Stimulated activated CD8-positive, alpha-beta memory T cell treated with anti-CD3 and anti-CD28 coated beads, Interleukin-12 subunit alpha, Interleukin-12 subunit beta, amount 100 ng/mL, for 24 hours (primary cell): ENCODE measurements around the gene HPCA.

Experiments
- DNase-seq: peaks from one replicate; pipeline ENCODE4 v3.0.0-alpha.2; 2020; ENCODE audit errors: extremely low read depth

Gene HPCA

GRCh38 chr1:32886004-32886827 lies at the start of gene HPCA:
Gene HPCA, plus strand, starts transcription at chr1:32886491. Its CDS starts 2,408 bp downstream, at chr1:32888899.
- no peak for DNase-seq

GRCh38 chr1:32848354-32849063 lies 37.8 kb upstream of the HPCA start:
- no peak for DNase-seq

GRCh38 chr1:32855861-32856617 lies 30.3 kb upstream of the HPCA start:
- DNase-seq = no peak

GRCh38 chr1:32858136-32858535 lies 28.2 kb upstream of the HPCA start:
- DNase-seq = no peak

GRCh38 chr1:32858791-32859190 lies 27.5 kb upstream of the HPCA start:
- no peak for DNase-seq

GRCh38 chr1:32859915-32860314 lies 26.4 kb upstream of the HPCA start:
- no peak for DNase-seq

- no peak for DNase-seq
Observed at GRCh38 chr1:32860566-32860965, 25.7 kb upstream of the HPCA start.

GRCh38 chr1:32861904-32862695 lies 24.2 kb upstream of the HPCA start:
- no peak for DNase-seq

- no peak for DNase-seq
Observed at GRCh38 chr1:32863218-32863880, 22.9 kb upstream of the HPCA start.

- DNase-seq = no peak
Observed at GRCh38 chr1:32863881-32864245, 22.4 kb upstream of the HPCA start.

- no peak for DNase-seq
Observed at GRCh38 chr1:32864375-32865019, 21.8 kb upstream of the HPCA start.

GRCh38 chr1:32865639-32866405 lies 20.5 kb upstream of the HPCA start:
- no peak for DNase-seq

GRCh38 chr1:32867151-32867550 lies 19.1 kb upstream of the HPCA start:
- DNase-seq = no peak

GRCh38 chr1:32867671-32868070 lies 18.6 kb upstream of the HPCA start:
- DNase-seq = no peak

- no peak for DNase-seq
Observed at GRCh38 chr1:32868085-32868484, 18.2 kb upstream of the HPCA start.

- DNase-seq = no peak
Observed at GRCh38 chr1:32868806-32869455, 17.4 kb upstream of the HPCA start.

- DNase-seq = no peak
Observed at GRCh38 chr1:32869923-32870614, 16.2 kb upstream of the HPCA start.

- no peak for DNase-seq
Observed at GRCh38 chr1:32870615-32871363, 15.5 kb upstream of the HPCA start, which contains the start of gene FNDC5. Gene FNDC5, minus strand, starts transcription at chr1:32870912.
